Glutamatergic neuron (in vitro differentiated cells): Measurements from ENCODE around the gene C1QTNF3. TPM values are rescaled to one million over a fixed set of nuclear protein-coding genes. Genes with fewer than 3 reads are reported as not detected.
A peak's percentile ranks its signal among the peaks of the same experiment; 100 is the strongest.

Experiments used
- DNase-seq: peaks from one replicate; pipeline ENCODE4 v3.0.0; 2022
- H3K27ac Mint-ChIP-seq: one replicate; pipeline ENCODE4 v1.8.0; 2020; ENCODE audit warnings: mild to moderate bottlenecking, mixed read lengths, inconsistent platforms; ENCODE audit not compliant: unreplicated experiment
- H3K27me3 Mint-ChIP-seq: one replicate; pipeline ENCODE4 v1.8.0; 2020; ENCODE audit warnings: mild to moderate bottlenecking, moderate library complexity, mixed read lengths, inconsistent platforms; ENCODE audit not compliant: unreplicated experiment
- H3K36me3 Mint-ChIP-seq: one replicate; pipeline ENCODE4 v1.8.0; 2020; ENCODE audit warnings: mild to moderate bottlenecking, mixed read lengths, inconsistent platforms; ENCODE audit not compliant: unreplicated experiment
- H3K4me1 Mint-ChIP-seq: one replicate; pipeline ENCODE4 v1.8.0; 2020; ENCODE audit warnings: mild to moderate bottlenecking, low read depth, mixed read lengths, inconsistent platforms; ENCODE audit not compliant: unreplicated experiment
- H3K4me3 Mint-ChIP-seq: one replicate; pipeline ENCODE4 v1.8.0; 2020; ENCODE audit warnings: mild to moderate bottlenecking, mixed read lengths, inconsistent platforms; ENCODE audit not compliant: unreplicated experiment
- H3K9me3 Mint-ChIP-seq: one replicate; pipeline ENCODE4 v1.8.0; 2020; ENCODE audit warnings: mild to moderate bottlenecking, moderate library complexity, mixed read lengths, inconsistent platforms; ENCODE audit not compliant: unreplicated experiment
- total RNA-seq: library from RNA; stranded (reverse); fragmentation: NEBNext Ultra II Directional; extraction: Animal tissue kit (Norgen Biotek cat#: 25700); gene quantifications from one replicate; pipeline ENCODE4 v1.2.1, GENCODE V29; 2021; ENCODE audit not compliant: unreplicated experiment
- TF ChIP-seq, protein P1 (sequence below): fragments of 200-600 bp; sonication (generic); IDR thresholded peaks from one replicate; pipeline ENCODE4 v1.5.0; 2021; ENCODE audit not compliant: partially characterized antibody, unreplicated experiment

The C1QTNF3 gene
- total RNA-seq, 1 donor from 2014 or later = 9.0 TPM

GRCh38 chr5:34053133-34053532, 10.1 kb upstream of the C1QTNF3 start:
- Mint-ChIP-seq H3K4me1 (peaks cover 22% of the 10 kb centered on the region), H3K9me3 (peaks cover 2% of the 10 kb centered on the region), H3K36me3 (no peaks in the 10 kb centered on the region), H3K27ac (peak overlapping the region; percentile 50), H3K4me3 (no peak overlapping the region), H3K27me3 (no peaks in the 10 kb centered on the region)
- DNase-seq = no peak
- TF ChIP-seq, protein P1, sequence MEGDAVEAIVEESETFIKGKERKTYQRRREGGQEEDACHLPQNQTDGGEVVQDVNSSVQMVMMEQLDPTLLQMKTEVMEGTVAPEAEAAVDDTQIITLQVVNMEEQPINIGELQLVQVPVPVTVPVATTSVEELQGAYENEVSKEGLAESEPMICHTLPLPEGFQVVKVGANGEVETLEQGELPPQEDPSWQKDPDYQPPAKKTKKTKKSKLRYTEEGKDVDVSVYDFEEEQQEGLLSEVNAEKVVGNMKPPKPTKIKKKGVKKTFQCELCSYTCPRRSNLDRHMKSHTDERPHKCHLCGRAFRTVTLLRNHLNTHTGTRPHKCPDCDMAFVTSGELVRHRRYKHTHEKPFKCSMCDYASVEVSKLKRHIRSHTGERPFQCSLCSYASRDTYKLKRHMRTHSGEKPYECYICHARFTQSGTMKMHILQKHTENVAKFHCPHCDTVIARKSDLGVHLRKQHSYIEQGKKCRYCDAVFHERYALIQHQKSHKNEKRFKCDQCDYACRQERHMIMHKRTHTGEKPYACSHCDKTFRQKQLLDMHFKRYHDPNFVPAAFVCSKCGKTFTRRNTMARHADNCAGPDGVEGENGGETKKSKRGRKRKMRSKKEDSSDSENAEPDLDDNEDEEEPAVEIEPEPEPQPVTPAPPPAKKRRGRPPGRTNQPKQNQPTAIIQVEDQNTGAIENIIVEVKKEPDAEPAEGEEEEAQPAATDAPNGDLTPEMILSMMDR = no peak

GRCh38 chr5:34051374-34051980, 8.5 kb upstream of the C1QTNF3 start:
- TF ChIP-seq, protein P1 = no peak
- no peak for DNase-seq
- H3K9me3 Mint-ChIP-seq = peaks cover 2% of the 10 kb centered on the region
- H3K27ac Mint-ChIP-seq = no peak overlapping the region
- H3K4me1 Mint-ChIP-seq = peaks cover 22% of the 10 kb centered on the region
- no peak overlapping the region for H3K4me3 Mint-ChIP-seq
- no peaks in the 10 kb centered on the region for H3K27me3 Mint-ChIP-seq
- no peaks in the 10 kb centered on the region for H3K36me3 Mint-ChIP-seq

- no peaks in the 10 kb centered on the region for H3K27me3 Mint-ChIP-seq
- no peak overlapping the region for H3K27ac Mint-ChIP-seq
These were observed 5.0 kb upstream of the C1QTNF3 start for GRCh38 chr5:34047774-34048572.

DNA sequence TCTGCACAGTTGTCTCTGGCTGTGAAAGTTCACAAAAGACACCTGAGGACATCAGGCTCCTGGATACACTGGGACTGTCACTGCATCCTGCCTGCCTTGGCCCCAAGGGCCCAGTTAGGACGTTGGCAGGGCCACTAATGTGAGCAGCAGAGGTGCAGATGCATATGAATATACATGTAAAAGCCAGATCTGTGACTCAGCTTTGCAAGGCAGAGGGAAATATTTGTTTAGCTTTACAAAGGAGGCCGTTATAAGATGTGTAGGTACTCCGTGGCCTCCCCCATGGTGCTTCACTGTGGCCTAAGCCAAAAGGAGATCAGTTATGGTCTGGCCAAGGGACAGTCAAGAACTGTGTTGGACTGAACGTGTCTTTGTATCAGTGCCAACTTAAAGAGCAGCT, 4.1 kb upstream of the C1QTNF3 start:
- no peaks in the 10 kb centered on the region for H3K4me1 Mint-ChIP-seq
- H3K36me3 Mint-ChIP-seq = no peaks in the 10 kb centered on the region
- DNase-seq = no peak
- no peak overlapping the region for H3K4me3 Mint-ChIP-seq
- H3K27me3 Mint-ChIP-seq = no peaks in the 10 kb centered on the region
- H3K27ac Mint-ChIP-seq = no peak overlapping the region
- TF ChIP-seq, protein P1 = no peak
- H3K9me3 Mint-ChIP-seq = no peaks in the 10 kb centered on the region

More at GRCh38 chr5:34047774-34048572, 5.0 kb upstream of the C1QTNF3 start:
- no peak for DNase-seq
- H3K36me3 Mint-ChIP-seq = no peaks in the 10 kb centered on the region
- TF ChIP-seq, protein P1 = no peak
- H3K4me3 Mint-ChIP-seq = no peak overlapping the region
- peaks cover under 1% of the 10 kb centered on the region for H3K4me1 Mint-ChIP-seq
- no peaks in the 10 kb centered on the region for H3K9me3 Mint-ChIP-seq

GRCh38 chr5:34045996-34046395, 3.0 kb upstream of the C1QTNF3 start:
- H3K36me3 Mint-ChIP-seq = no peaks in the 10 kb centered on the region
- no peaks in the 10 kb centered on the region for H3K27me3 Mint-ChIP-seq
- H3K4me1 Mint-ChIP-seq = peaks cover 4% of the 10 kb centered on the region
- no peaks in the 10 kb centered on the region for H3K9me3 Mint-ChIP-seq
- no peak for DNase-seq
- no peak overlapping the region for H3K4me3 Mint-ChIP-seq
- H3K27ac Mint-ChIP-seq = no peak overlapping the region
- TF ChIP-seq, protein P1 = no peak
